ENCODE data around the gene OR8D2.

OR8D2 gene

DNA sequence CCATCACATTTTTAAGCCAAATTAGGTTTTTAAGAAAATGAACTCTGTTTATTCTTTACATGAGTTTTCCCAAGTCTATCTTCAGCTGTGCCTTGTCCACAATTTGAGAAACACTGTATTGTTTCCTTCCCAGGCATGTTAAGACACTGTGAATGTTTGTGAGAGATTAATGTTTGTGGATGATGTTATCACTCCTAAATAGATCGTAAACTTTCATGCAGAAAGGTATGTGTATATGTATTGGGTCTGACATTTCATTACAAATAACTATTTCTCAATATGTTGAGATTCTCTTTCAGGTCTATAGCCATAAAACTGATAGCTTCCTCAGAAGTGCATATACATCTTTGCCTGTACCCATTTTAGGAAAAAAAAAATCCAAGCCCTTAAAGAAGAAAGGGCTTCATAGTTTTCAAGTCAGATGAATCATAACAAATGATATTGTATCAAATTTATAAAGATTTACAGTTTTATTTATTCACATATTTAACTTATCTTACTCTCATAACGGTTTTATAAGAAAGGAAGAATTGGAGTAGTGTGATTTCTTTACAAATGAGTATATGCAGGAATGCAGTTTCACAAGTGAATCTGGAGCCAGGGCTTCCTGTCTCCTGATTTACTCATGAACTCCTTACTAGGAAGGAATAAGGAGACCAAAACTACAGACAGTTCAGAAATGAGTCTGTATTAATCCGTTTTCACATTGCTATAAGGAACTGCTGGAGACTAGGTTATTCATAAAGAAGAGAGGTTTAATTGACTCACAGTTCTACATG, 17.5 kb downstream of the OR8D2 start:
- H3K9ac ChIP-seq (ENCODE audit: low read depth, low read length): no peak overlapping the region
- no peak overlapping the region for H2AFZ ChIP-seq (ENCODE audit: low read depth, low read length)
- no peaks in the 10 kb centered on the region for H4K20me1 ChIP-seq (ENCODE audit: insufficient read depth, low read length)
- H3K27ac ChIP-seq (ENCODE audit: low read length): no peak overlapping the region
- H3K4me2 ChIP-seq (ENCODE audit: insufficient read depth, low read length): no peak overlapping the region
- H3K4me3 ChIP-seq (ENCODE audit: low read depth in 1 of 2, low read length in 2 of 2): no peak overlapping the region
- TF ChIP-seq, protein P1, sequence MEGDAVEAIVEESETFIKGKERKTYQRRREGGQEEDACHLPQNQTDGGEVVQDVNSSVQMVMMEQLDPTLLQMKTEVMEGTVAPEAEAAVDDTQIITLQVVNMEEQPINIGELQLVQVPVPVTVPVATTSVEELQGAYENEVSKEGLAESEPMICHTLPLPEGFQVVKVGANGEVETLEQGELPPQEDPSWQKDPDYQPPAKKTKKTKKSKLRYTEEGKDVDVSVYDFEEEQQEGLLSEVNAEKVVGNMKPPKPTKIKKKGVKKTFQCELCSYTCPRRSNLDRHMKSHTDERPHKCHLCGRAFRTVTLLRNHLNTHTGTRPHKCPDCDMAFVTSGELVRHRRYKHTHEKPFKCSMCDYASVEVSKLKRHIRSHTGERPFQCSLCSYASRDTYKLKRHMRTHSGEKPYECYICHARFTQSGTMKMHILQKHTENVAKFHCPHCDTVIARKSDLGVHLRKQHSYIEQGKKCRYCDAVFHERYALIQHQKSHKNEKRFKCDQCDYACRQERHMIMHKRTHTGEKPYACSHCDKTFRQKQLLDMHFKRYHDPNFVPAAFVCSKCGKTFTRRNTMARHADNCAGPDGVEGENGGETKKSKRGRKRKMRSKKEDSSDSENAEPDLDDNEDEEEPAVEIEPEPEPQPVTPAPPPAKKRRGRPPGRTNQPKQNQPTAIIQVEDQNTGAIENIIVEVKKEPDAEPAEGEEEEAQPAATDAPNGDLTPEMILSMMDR (IDR thresholded peaks at IDR 0.05; ENCODE audit: borderline replicate concordance, extremely low read depth, low read length, poor library complexity, severe bottlenecking): no peak
- TF ChIP-seq EZH2 (IDR thresholded peaks at IDR 0.05; ENCODE audit: borderline replicate concordance, low read depth, low read length, severe bottlenecking): no peak
- no peaks in the 10 kb centered on the region for H3K79me2 ChIP-seq (ENCODE audit: insufficient read depth, low read length)
- H3K27me3 ChIP-seq (ENCODE audit: insufficient read depth, low read length, poor library complexity): no peaks in the 10 kb centered on the region
- no peaks in the 10 kb centered on the region for H3K9me3 ChIP-seq (ENCODE audit: insufficient read depth, low read length, severe bottlenecking)
- no peaks in the 10 kb centered on the region for H3K36me3 ChIP-seq (ENCODE audit: insufficient read depth, low read length)
- ATAC-seq (ENCODE audit: insufficient read depth, low read depth) (no peak), DNase-seq (no peak)
- no peaks in the 10 kb centered on the region for H3K4me1 ChIP-seq (ENCODE audit: insufficient read depth, low read length)

DNA sequence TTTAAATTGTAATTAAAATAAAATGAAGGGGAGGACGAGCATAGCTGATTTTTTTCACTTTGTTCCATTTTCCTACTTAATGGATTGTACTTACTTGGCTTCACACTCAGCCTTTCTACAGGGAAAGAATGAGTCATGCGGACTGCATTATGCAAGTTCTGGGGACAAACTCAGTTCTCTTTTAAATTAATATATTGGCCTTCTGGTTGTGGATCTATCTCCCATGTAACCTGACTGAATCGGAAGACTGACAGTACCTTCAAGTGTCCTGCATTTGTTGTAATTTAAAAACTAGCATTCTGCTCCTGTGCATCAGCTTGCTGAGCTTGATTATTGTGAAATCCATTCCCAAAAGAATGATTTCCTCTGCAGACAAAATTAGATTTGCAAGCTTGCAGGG, 18.4 kb downstream of the OR8D2 start:
- no peak overlapping the region for H3K4me2 ChIP-seq (ENCODE audit: insufficient read depth, low read length)

DNA sequence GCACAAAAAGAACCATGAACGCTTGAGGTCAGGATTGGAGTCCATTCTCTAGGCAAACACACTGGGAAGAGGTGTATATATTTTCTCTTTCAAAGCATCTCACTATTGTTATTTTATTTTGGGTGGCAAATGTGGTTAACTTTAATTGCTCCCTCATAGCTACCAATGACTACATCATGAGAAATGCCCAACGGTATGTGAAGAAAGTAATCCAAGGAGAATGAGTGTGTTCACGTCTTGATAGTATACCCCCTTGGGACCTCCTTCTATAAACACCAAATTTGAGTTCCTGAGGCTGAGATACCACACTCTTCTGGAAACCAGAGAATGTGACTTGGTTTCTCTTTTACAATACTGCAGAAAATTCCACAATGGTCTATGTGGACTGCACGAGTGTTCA, 22.1 kb downstream of the OR8D2 start:
- TF ChIP-seq EZH2 (IDR thresholded peaks at IDR 0.05; ENCODE audit: borderline replicate concordance, low read depth, low read length, severe bottlenecking): no peak
- H3K9me3 ChIP-seq (ENCODE audit: insufficient read depth, low read length, severe bottlenecking): no peaks in the 10 kb centered on the region
- H3K4me3 ChIP-seq (ENCODE audit: low read depth in 1 of 2, low read length in 2 of 2): no peak overlapping the region
- H3K9ac ChIP-seq (ENCODE audit: low read depth, low read length): no peak overlapping the region
- H3K27ac ChIP-seq (ENCODE audit: low read length): no peak overlapping the region
- H3K79me2 ChIP-seq (ENCODE audit: insufficient read depth, low read length): no peaks in the 10 kb centered on the region
- no peak overlapping the region for H3K4me2 ChIP-seq (ENCODE audit: insufficient read depth, low read length)
- H3K27me3 ChIP-seq (ENCODE audit: insufficient read depth, low read length, poor library complexity): no peaks in the 10 kb centered on the region
- H3K4me1 ChIP-seq (ENCODE audit: insufficient read depth, low read length): no peaks in the 10 kb centered on the region
- H4K20me1 ChIP-seq (ENCODE audit: insufficient read depth, low read length): no peaks in the 10 kb centered on the region
- no peak overlapping the region for H2AFZ ChIP-seq (ENCODE audit: low read depth, low read length)
- ATAC-seq (ENCODE audit: insufficient read depth, low read depth) (no peak), DNase-seq (no peak)
- no peaks in the 10 kb centered on the region for H3K36me3 ChIP-seq (ENCODE audit: insufficient read depth, low read length)

More for the DNA sequence above, 18.4 kb downstream of the OR8D2 start:
- no peaks in the 10 kb centered on the region for H3K27me3 ChIP-seq (ENCODE audit: insufficient read depth, low read length, poor library complexity)
- no peaks in the 10 kb centered on the region for H3K4me1 ChIP-seq (ENCODE audit: insufficient read depth, low read length)
- H3K9me3 ChIP-seq (ENCODE audit: insufficient read depth, low read length, severe bottlenecking): no peaks in the 10 kb centered on the region
- H3K79me2 ChIP-seq (ENCODE audit: insufficient read depth, low read length): no peaks in the 10 kb centered on the region
- DNase-seq (no peak), ATAC-seq (ENCODE audit: insufficient read depth, low read depth) (no peak)
- no peak for TF ChIP-seq EZH2 (IDR thresholded peaks at IDR 0.05; ENCODE audit: borderline replicate concordance, low read depth, low read length, severe bottlenecking)
- TF ChIP-seq, protein P1 (IDR thresholded peaks at IDR 0.05; ENCODE audit: borderline replicate concordance, extremely low read depth, low read length, poor library complexity, severe bottlenecking): no peak
- H2AFZ ChIP-seq (ENCODE audit: low read depth, low read length): no peak overlapping the region
- H3K27ac ChIP-seq (ENCODE audit: low read length): no peak overlapping the region
- H3K36me3 ChIP-seq (ENCODE audit: insufficient read depth, low read length): no peaks in the 10 kb centered on the region
- H4K20me1 ChIP-seq (ENCODE audit: insufficient read depth, low read length): no peaks in the 10 kb centered on the region
- H3K4me3 ChIP-seq (ENCODE audit: low read depth in 1 of 2, low read length in 2 of 2): no peak overlapping the region
- no peak overlapping the region for H3K9ac ChIP-seq (ENCODE audit: low read depth, low read length)

DNA sequence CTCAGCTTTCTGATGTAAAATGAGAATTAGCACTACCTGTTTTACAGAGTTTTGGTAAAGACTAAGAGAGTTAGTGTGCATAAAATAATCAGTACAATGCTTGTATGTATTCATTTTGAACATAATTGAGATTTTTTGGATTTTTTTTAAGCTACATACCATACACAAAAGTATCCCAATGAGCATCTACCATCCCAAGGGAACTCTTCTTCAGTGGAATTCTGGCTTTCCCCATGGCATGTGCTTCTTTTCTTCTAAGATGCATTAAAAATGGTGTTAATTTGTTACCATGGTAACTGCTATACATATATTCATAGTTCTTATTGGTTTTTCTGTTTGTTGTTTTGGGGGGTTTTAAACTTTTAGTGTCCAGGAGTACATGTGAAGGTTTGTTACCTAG, 24.0 kb downstream of the OR8D2 start:
- H3K9ac ChIP-seq (ENCODE audit: low read depth, low read length): no peak overlapping the region
- H3K79me2 ChIP-seq (ENCODE audit: insufficient read depth, low read length): no peaks in the 10 kb centered on the region
- H2AFZ ChIP-seq (ENCODE audit: low read depth, low read length): no peak overlapping the region
- no peaks in the 10 kb centered on the region for H3K27me3 ChIP-seq (ENCODE audit: insufficient read depth, low read length, poor library complexity)
- TF ChIP-seq, protein P1 (IDR thresholded peaks at IDR 0.05; ENCODE audit: borderline replicate concordance, extremely low read depth, low read length, poor library complexity, severe bottlenecking): no peak
- no peak for TF ChIP-seq EZH2 (IDR thresholded peaks at IDR 0.05; ENCODE audit: borderline replicate concordance, low read depth, low read length, severe bottlenecking)
- no peak overlapping the region for H3K4me3 ChIP-seq (ENCODE audit: low read depth in 1 of 2, low read length in 2 of 2)
- no peaks in the 10 kb centered on the region for H3K9me3 ChIP-seq (ENCODE audit: insufficient read depth, low read length, severe bottlenecking)
- no peak overlapping the region for H3K4me2 ChIP-seq (ENCODE audit: insufficient read depth, low read length)
- DNase-seq (no peak), ATAC-seq (ENCODE audit: insufficient read depth, low read depth) (no peak)
- no peak overlapping the region for H3K27ac ChIP-seq (ENCODE audit: low read length)
- no peaks in the 10 kb centered on the region for H3K4me1 ChIP-seq (ENCODE audit: insufficient read depth, low read length)
- no peaks in the 10 kb centered on the region for H4K20me1 ChIP-seq (ENCODE audit: insufficient read depth, low read length)
- H3K36me3 ChIP-seq (ENCODE audit: insufficient read depth, low read length): no peaks in the 10 kb centered on the region

Data from DND-41 (cell line).